Measurements from ENCODE around the gene MLIP. TPM values are rescaled to one million over a fixed set of nuclear protein-coding genes. Genes with fewer than 3 reads are reported as not detected.

The MLIP gene
- total and polyA plus RNA-seq, 2 of the 8 experiments (the other 6 are each of a cell fraction or from before 2014, with no cell fraction given), result not detected

- TF ChIP-seq CHD7 (IDR thresholded peaks at IDR 0.05; ENCODE audit: insufficient replicate concordance, low read length) (no peak), ASH2L (IDR thresholded peaks at IDR 0.05; ENCODE audit: low read length) (no peak), E2F6 (IDR thresholded peaks at IDR 0.05) (no peak), KDM4A (IDR thresholded peaks at IDR 0.05; ENCODE audit: low read depth, low read length, severe bottlenecking) (no peak), HDAC2 (IDR thresholded peaks at IDR 0.05; ENCODE audit: borderline replicate concordance in 1 of 2, low read depth in 2 of 2, low read length in 2 of 2) (no peak)
Measured at GRCh38 chr6:54076159-54076789, 35.0 kb upstream of the MLIP start (continued).
